Measurements from ENCODE around the gene MYG1.

The MYG1 gene

DNA sequence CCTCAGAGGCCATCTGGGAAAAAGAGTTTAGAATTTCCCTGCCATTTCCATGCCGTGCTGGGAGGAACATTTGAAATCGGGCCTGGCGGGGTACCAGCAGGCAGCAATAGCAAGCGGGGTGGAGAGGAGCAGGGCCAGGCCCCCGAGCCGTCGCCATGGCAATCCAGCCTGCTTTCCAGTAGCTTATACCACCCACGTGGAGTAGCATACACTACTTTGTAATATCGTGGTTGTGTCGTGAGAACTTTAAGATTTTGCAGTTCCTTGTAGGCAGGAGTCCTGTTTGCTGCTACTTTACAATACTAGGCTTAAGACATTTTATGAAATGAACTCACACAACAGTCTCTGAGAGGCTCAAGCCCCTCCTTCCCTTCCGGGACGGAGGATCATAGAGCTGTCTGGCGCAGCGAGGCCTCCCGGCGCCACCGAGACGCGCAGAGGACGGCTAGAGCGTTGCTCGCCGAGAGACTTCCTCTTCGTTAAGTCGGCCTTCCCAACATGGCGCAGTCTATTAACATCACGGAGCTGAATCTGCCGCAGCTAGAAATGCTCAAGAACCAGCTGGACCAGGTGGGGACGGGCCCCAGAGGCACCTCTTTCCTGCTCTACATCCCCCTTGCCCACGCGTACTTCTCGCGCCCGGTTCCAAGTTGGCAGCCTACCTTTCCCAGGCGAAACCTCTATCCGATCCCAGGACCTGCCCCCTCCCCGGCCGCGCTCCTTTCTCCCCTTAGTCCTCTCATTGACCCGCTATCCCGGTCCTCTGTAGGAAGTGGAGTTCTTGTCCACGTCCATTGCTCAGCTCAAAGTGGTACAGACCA, 4.2 kb upstream of the MYG1 start, which contains the start of gene PFDN5 (continued):
- TF ChIP-seq, protein P1, sequence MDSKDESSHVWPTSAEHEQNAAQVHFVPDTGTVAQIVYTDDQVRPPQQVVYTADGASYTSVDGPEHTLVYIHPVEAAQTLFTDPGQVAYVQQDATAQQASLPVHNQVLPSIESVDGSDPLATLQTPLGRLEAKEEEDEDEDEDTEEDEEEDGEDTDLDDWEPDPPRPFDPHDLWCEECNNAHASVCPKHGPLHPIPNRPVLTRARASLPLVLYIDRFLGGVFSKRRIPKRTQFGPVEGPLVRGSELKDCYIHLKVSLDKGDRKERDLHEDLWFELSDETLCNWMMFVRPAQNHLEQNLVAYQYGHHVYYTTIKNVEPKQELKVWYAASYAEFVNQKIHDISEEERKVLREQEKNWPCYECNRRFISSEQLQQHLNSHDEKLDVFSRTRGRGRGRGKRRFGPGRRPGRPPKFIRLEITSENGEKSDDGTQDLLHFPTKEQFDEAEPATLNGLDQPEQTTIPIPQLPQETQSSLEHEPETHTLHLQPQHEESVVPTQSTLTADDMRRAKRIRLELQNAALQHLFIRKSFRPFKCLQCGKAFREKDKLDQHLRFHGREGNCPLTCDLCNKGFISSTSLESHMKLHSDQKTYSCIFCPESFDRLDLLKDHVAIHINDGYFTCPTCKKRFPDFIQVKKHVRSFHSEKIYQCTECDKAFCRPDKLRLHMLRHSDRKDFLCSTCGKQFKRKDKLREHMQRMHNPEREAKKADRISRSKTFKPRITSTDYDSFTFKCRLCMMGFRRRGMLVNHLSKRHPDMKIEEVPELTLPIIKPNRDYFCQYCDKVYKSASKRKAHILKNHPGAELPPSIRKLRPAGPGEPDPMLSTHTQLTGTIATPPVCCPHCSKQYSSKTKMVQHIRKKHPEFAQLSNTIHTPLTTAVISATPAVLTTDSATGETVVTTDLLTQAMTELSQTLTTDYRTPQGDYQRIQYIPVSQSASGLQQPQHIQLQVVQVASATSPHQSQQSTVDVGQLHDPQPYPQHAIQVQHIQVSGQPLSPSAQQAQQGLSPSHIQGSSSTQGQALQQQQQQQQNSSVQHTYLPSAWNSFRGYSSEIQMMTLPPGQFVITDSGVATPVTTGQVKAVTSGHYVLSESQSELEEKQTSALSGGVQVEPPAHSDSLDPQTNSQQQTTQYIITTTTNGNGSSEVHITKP (tag by site-specific recombination; IDR thresholded peaks at IDR 0.05): peak; percentile 93
- TF ChIP-seq KLF16 (tag by site-specific recombination; IDR thresholded peaks at IDR 0.05) (peak; percentile 84), ZNF175 (tag by site-specific recombination; IDR thresholded peaks at IDR 0.05) (no peak), ZNF19 (tag by site-specific recombination; IDR thresholded peaks at IDR 0.05; ENCODE audit: low read depth) (no peak), ZNF626 (tag by site-specific recombination; IDR thresholded peaks at IDR 0.05) (no peak), ZNF239 (tag by site-specific recombination; IDR thresholded peaks at IDR 0.05) (no peak), ZNF423 (tag by site-specific recombination; IDR thresholded peaks at IDR 0.05) (no peak), GLIS1 (tag by site-specific recombination; IDR thresholded peaks at IDR 0.05) (peak; percentile 57), ZNF571 (tag by site-specific recombination; IDR thresholded peaks at IDR 0.05) (no peak), HOXD13 (CRISPR knock-in tag; IDR thresholded peaks at IDR 0.05; ENCODE audit: borderline replicate concordance) (no peak), HOXA7 (CRISPR knock-in tag; IDR thresholded peaks at IDR 0.05; ENCODE audit: borderline replicate concordance) (no peak), ZNF747 (tag by site-specific recombination; IDR thresholded peaks at IDR 0.05) (no peak), ZNF621 (tag by site-specific recombination; IDR thresholded peaks at IDR 0.05) (no peak), MZF1 (tag by site-specific recombination; IDR thresholded peaks at IDR 0.05; ENCODE audit: borderline replicate concordance) (no peak), ZNF274 (IDR thresholded peaks at IDR 0.05; ENCODE audit: low read length) (no peak), ZNF274 (tag by site-specific recombination; IDR thresholded peaks at IDR 0.05; ENCODE audit: borderline replicate concordance) (no peak), ZNF549 (tag by site-specific recombination; IDR thresholded peaks at IDR 0.05) (no peak), ZNF426 (tag by site-specific recombination; IDR thresholded peaks at IDR 0.05) (no peak), ZNF600 (tag by site-specific recombination; IDR thresholded peaks at IDR 0.05) (peak; percentile 64; the same call in 1 of the 2 replicates), ZNF510 (tag by site-specific recombination; IDR thresholded peaks at IDR 0.05; ENCODE audit: insufficient replicate concordance) (no peak), ZSCAN23 (tag by site-specific recombination; IDR thresholded peaks at IDR 0.05) (no peak), WT1 (tag by site-specific recombination; IDR thresholded peaks at IDR 0.05) (no peak), ZNF37A (tag by site-specific recombination; IDR thresholded peaks at IDR 0.05) (no peak)
- TF ChIP-seq, protein P2, sequence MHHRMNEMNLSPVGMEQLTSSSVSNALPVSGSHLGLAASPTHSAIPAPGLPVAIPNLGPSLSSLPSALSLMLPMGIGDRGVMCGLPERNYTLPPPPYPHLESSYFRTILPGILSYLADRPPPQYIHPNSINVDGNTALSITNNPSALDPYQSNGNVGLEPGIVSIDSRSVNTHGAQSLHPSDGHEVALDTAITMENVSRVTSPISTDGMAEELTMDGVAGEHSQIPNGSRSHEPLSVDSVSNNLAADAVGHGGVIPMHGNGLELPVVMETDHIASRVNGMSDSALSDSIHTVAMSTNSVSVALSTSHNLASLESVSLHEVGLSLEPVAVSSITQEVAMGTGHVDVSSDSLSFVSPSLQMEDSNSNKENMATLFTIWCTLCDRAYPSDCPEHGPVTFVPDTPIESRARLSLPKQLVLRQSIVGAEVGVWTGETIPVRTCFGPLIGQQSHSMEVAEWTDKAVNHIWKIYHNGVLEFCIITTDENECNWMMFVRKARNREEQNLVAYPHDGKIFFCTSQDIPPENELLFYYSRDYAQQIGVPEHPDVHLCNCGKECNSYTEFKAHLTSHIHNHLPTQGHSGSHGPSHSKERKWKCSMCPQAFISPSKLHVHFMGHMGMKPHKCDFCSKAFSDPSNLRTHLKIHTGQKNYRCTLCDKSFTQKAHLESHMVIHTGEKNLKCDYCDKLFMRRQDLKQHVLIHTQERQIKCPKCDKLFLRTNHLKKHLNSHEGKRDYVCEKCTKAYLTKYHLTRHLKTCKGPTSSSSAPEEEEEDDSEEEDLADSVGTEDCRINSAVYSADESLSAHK (tag by site-specific recombination; IDR thresholded peaks at IDR 0.05): no peak; the same call in 1 of the 2 replicates
- TF ChIP-seq, protein P3, sequence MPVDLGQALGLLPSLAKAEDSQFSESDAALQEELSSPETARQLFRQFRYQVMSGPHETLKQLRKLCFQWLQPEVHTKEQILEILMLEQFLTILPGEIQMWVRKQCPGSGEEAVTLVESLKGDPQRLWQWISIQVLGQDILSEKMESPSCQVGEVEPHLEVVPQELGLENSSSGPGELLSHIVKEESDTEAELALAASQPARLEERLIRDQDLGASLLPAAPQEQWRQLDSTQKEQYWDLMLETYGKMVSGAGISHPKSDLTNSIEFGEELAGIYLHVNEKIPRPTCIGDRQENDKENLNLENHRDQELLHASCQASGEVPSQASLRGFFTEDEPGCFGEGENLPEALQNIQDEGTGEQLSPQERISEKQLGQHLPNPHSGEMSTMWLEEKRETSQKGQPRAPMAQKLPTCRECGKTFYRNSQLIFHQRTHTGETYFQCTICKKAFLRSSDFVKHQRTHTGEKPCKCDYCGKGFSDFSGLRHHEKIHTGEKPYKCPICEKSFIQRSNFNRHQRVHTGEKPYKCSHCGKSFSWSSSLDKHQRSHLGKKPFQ (tag by site-specific recombination; IDR thresholded peaks at IDR 0.05): no peak
- TF ChIP-seq, protein P4, sequence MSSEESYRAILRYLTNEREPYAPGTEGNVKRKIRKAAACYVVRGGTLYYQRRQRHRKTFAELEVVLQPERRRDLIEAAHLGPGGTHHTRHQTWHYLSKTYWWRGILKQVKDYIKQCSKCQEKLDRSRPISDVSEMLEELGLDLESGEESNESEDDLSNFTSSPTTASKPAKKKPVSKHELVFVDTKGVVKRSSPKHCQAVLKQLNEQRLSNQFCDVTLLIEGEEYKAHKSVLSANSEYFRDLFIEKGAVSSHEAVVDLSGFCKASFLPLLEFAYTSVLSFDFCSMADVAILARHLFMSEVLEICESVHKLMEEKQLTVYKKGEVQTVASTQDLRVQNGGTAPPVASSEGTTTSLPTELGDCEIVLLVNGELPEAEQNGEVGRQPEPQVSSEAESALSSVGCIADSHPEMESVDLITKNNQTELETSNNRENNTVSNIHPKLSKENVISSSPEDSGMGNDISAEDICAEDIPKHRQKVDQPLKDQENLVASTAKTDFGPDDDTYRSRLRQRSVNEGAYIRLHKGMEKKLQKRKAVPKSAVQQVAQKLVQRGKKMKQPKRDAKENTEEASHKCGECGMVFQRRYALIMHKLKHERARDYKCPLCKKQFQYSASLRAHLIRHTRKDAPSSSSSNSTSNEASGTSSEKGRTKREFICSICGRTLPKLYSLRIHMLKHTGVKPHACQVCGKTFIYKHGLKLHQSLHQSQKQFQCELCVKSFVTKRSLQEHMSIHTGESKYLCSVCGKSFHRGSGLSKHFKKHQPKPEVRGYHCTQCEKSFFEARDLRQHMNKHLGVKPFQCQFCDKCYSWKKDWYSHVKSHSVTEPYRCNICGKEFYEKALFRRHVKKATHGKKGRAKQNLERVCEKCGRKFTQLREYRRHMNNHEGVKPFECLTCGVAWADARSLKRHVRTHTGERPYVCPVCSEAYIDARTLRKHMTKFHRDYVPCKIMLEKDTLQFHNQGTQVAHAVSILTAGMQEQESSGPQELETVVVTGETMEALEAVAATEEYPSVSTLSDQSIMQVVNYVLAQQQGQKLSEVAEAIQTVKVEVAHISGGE (tag by site-specific recombination; conservative IDR thresholded peaks at IDR 0.05; ENCODE audit: low read depth): peak; percentile 70
- TF ChIP-seq, protein P5, sequence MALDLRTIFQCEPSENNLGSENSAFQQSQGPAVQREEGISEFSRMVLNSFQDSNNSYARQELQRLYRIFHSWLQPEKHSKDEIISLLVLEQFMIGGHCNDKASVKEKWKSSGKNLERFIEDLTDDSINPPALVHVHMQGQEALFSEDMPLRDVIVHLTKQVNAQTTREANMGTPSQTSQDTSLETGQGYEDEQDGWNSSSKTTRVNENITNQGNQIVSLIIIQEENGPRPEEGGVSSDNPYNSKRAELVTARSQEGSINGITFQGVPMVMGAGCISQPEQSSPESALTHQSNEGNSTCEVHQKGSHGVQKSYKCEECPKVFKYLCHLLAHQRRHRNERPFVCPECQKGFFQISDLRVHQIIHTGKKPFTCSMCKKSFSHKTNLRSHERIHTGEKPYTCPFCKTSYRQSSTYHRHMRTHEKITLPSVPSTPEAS (tag by site-specific recombination; IDR thresholded peaks at IDR 0.05): 0 out of 2 replicates have a peak, but pooled peaks have one; percentile 15

Measured in HEK293 (cell line).